Colonic mucosa (tissue), 4 donors: ENCODE measurements around the gene TSPAN16. TPM values are rescaled to one million over a fixed set of nuclear protein-coding genes. Genes with fewer than 3 reads are reported as not detected.

Source experiments
- DNase-seq: peaks from one replicate; pipeline ENCODE4 v3.0.0-alpha.2; 2020
- H3K27ac ChIP-seq: fragments of 200-600 bp; one replicate; pipeline ENCODE4 v1.8.0; 2021
- H3K27me3 ChIP-seq: fragments of 200-600 bp; one replicate; pipeline ENCODE4 v1.8.0; 2021
- H3K36me3 ChIP-seq: fragments of 200-600 bp; one replicate; pipeline ENCODE4 v1.8.0; 2021
- H3K4me1 ChIP-seq: fragments of 200-600 bp; one replicate; pipeline ENCODE4 v1.8.0; 2021; ENCODE audit warnings: mild to moderate bottlenecking
- H3K4me3 ChIP-seq: fragments of 200-600 bp; one replicate; pipeline ENCODE4 v1.8.0; 2021
- H3K9ac ChIP-seq, 2 donors: one replicate each; pipeline ENCODE4 v1.7.0; 2013; ENCODE audit warnings: control low read depth in 2 of 2, low read depth in 2 of 2, low read length in 2 of 2
- H3K9me3 ChIP-seq: fragments of 200-600 bp; one replicate; pipeline ENCODE4 v1.8.0; 2021
- CTCF ChIP-seq: fragments of 200-600 bp; IDR thresholded peaks from one replicate; pipeline ENCODE4 v1.8.0; 2022; ENCODE audit warnings: antibody characterized with exemption, mild to moderate bottlenecking
- intact Hi-C: fragments of 100-400 bp; cut with DNase I; formaldehyde crosslinking; loops from one replicate; pipeline ENCODE4 v1.14.1; 2022
- total RNA-seq, 2 donors: library from RNA; stranded (reverse); fragmentation: NEBNext Ultra II Directional in 1 of 2; extraction: Animal tissue kit (Norgen Biotek cat#: 25700) in 1 of 2; gene quantifications; one replicate each; pipeline ENCODE4 v1.2.1, GENCODE V29; 2021
- donor health status: healthy.
- donor health status: DM: no; HTN: no; CAD: no.
- donor health status: DM: no; HTN: no; CAD: no.

TSPAN16 gene
- total RNA-seq, 2 donors from 2014 or later: not detected

GRCh38 chr19:11324079-11324661, 28.2 kb downstream of the TSPAN16 start:
- peak; percentile 88 for DNase-seq
- no peak for TF ChIP-seq CTCF
- Histone ChIP-seq H3K27ac (peak overlapping the region; percentile 27), H3K36me3 (no peaks in the 10 kb centered on the region), H3K4me3 (no peak overlapping the region), H3K9ac (peak overlapping the region in 1 of 2 donors; percentile 51), H3K4me1 (no peaks in the 10 kb centered on the region), H3K27me3 (no peaks in the 10 kb centered on the region), H3K9me3 (no peaks in the 10 kb centered on the region)
- intact Hi-C loops: no loop called here

GRCh38 chr19:11324748-11325389, 28.9 kb downstream of the TSPAN16 start:
- H3K9me3 ChIP-seq: no peaks in the 10 kb centered on the region
- H3K27ac ChIP-seq: peak overlapping the region; percentile 27
- H3K9ac ChIP-seq: peak overlapping the region; percentile 30 to 51
- intact Hi-C loops: no loop called here
- H3K4me1 ChIP-seq: no peaks in the 10 kb centered on the region
- H3K27me3 ChIP-seq: no peaks in the 10 kb centered on the region
- no peak for DNase-seq
- H3K36me3 ChIP-seq: no peaks in the 10 kb centered on the region
- no peak for TF ChIP-seq CTCF
- no peak overlapping the region for H3K4me3 ChIP-seq

DNA sequence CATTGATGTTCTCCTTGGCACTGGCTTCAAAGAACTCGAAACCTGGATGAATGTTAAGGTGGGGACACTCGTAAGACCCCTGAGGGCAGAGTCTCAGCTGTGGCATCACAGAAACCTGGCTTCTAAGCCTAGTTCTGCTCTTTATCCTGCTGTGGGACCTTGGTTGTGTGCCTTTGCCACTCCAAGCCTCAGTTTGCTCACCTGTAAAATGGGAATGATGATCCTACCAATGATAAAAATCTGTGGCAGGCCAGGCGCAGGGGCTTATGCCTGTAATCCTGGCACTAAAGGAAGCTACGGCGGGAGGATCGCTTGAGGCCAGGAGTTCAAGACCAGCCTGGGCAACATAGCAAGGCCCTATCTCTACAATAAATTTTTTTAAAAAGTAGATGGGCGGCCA, 29.6 kb downstream of the TSPAN16 start:
- Histone ChIP-seq H3K27me3 (no peaks in the 10 kb centered on the region), H3K36me3 (no peaks in the 10 kb centered on the region), H3K27ac (no peak overlapping the region), H3K4me3 (no peak overlapping the region), H3K9me3 (no peaks in the 10 kb centered on the region), H3K9ac (no peak overlapping the region), H3K4me1 (no peaks in the 10 kb centered on the region)
- intact Hi-C loops: no loop called here
- no peak for DNase-seq
- TF ChIP-seq CTCF: no peak

DNA sequence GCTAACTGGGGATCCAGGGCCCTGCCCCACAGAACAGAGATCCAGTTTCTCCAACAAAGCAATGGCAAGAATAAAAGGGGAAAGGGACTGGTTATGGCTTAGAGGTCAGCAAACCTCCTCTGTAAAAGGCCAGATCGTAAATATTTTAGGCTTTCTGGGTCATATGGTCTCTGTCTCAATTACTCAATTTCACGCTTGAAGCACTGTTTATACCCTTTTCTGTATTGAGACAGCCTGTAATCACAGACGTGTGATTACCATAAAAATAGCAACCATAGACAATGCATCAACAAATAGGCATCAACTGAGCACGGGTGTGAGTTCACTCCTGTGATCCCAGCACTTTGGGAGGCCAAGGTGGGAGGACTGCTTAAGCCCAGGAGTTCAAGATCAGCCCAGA, 34.2 kb downstream of the TSPAN16 start:
- Histone ChIP-seq H3K27me3 (no peaks in the 10 kb centered on the region), H3K27ac (no peak overlapping the region), H3K36me3 (no peaks in the 10 kb centered on the region), H3K9ac (no peak overlapping the region), H3K4me3 (no peak overlapping the region), H3K9me3 (no peaks in the 10 kb centered on the region), H3K4me1 (no peaks in the 10 kb centered on the region)
- DNase-seq: no peak
- intact Hi-C loops: no loop called here
- no peak for TF ChIP-seq CTCF

GRCh38 chr19:11331502-11331901, 35.5 kb downstream of the TSPAN16 start:
- Histone ChIP-seq H3K9me3 (no peaks in the 10 kb centered on the region), H3K36me3 (no peaks in the 10 kb centered on the region), H3K4me3 (no peak overlapping the region), H3K27me3 (no peaks in the 10 kb centered on the region), H3K9ac (no peak overlapping the region), H3K4me1 (no peaks in the 10 kb centered on the region), H3K27ac (no peak overlapping the region)
- TF ChIP-seq CTCF: no peak
- DNase-seq: no peak
- intact Hi-C loops: no loop called here
